C4-2B (cell line): Measurements from ENCODE around the gene PFKL.

Source experiments
- ZFX ChIP-seq: fragments of 450-650 bp; IDR thresholded peaks from 2 replicates; pipeline ENCODE4 v1.6.1; 2017
- TF ChIP-seq, protein P1 (sequence below): fragments of 450-650 bp; conservative IDR thresholded peaks from 2 replicates; pipeline ENCODE4 v1.5.1; 2017; ENCODE audit warnings: mild to moderate bottlenecking

DNA sequence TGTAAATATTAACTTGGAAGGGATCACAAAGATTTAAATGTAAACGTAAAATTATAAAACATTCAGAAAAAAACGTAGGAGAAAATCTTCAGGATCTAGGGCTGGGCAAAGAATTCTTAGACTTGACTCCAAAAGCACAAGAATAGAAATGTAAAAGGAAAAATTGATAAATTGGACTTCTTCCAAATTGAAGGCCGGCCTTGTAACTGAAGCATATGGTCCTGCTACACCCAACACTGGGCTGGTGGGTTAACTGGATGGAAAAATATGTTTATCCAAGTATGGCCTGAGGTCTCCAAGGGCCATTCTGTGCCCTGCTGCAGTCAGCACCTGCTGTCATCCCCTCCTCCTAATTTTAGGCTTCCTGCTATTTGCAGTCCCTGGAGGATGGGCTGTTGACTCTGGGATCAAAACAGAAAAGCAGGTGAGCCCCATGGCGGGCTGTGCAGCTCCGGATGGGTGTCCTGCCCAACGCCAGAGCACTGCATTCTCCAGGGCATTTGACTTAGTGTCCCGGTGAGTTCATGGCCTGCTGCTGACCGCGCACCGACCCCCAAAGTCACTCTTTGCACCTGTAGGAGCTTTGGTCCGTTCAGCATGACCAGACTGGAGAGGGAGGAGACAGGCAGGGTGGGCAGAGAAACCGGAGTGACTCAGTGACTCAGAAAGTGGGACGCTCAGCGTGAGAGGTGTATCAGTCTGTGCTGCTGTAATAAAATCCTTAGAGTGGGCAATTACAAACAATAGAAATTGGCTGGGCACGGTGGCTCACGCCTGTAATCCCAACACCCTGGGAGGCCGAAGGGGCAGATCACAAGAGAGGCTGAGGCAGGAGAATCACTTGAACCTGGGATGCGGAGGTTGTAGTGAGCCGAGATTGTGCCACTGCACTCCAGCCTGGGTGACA lies 20.2 kb upstream of the PFKL start:
- TF ChIP-seq ZFX, result no peak
- TF ChIP-seq, protein P1, sequence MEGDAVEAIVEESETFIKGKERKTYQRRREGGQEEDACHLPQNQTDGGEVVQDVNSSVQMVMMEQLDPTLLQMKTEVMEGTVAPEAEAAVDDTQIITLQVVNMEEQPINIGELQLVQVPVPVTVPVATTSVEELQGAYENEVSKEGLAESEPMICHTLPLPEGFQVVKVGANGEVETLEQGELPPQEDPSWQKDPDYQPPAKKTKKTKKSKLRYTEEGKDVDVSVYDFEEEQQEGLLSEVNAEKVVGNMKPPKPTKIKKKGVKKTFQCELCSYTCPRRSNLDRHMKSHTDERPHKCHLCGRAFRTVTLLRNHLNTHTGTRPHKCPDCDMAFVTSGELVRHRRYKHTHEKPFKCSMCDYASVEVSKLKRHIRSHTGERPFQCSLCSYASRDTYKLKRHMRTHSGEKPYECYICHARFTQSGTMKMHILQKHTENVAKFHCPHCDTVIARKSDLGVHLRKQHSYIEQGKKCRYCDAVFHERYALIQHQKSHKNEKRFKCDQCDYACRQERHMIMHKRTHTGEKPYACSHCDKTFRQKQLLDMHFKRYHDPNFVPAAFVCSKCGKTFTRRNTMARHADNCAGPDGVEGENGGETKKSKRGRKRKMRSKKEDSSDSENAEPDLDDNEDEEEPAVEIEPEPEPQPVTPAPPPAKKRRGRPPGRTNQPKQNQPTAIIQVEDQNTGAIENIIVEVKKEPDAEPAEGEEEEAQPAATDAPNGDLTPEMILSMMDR, result no peak
